Endometrial microvascular endothelial cells (primary cell): ENCODE measurements around the gene WWTR1. TPM values are rescaled to one million over a fixed set of nuclear protein-coding genes. Genes with fewer than 3 reads are reported as not detected.

Source experiments
- in situ Hi-C: cut with HindIII; loops from 2 replicates; pipeline ENCODE4 v1.10.0; 2017; ENCODE audit warnings: low sequenced_read_pairs, low pct_unique_long_range_greater_than_20kb; ENCODE audit errors: inconsistent ontology term
- total RNA-seq: library from RNA; depleted of rRNA; stranded (reverse); fragments of >200 nt; gene quantifications from one replicate; pipeline ENCODE4 v1.2.3, GENCODE V29; 2015; ENCODE audit errors: inconsistent ontology term

WWTR1 gene
- total RNA-seq, 1 donor from 2014 or later: 77.3 TPM

DNA sequence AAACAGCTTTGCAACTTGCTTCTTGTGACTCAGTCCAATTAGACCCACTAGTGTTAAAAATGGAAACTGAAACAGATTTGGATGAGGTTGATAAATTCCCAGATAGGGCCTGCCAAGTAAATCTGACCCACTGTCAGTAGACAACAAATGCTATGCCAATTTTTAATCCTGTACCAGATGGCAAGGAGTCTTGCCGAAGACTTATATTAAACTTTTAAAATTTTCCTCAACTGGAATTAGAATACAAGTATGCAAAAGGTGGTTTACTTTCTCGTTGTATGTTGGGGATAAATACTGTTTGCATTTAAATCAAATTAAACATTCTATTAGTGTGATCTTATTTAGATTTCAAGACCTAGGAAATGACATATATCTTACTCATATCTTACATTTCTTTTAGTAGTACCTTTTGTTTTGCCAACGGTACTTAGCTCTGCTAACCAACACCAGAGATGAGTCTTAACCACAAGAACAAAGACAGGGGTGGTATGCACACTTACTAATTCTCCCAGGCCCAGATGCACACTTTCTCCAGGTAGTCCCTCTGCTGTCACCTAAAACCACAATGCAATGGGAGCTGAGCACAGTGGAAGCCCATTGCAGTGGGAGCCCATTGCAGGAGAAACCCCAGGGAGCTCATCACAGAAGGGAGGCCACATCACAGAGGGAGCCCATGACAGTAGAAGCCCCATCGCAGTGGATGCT, 77.8 kb downstream of the WWTR1 start:
- in situ Hi-C loops: loop anchor here (5.0 kb wide), 2 partner anchors 37 to 38 kb away; no protein-coding TSS in a partner anchor

DNA sequence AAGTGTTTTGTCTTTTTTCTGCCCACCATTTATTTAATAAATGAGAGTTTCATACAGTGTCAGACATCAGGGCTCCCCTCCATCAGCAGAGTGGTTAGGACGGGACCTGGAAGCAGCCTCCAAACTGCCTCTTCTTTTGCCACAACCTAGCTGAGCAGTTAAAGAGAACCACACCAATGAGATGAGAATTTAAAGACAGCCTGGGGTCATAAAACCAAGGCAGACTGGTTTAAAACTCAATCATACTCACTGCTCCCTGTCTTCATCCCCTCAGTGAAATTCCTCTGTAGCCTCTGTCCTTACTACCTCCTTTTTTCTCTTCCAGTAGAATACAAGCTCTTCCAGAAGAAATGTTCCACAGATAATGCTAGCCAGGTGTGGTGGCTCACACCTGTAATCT, 78.7 kb downstream of the WWTR1 start:
- in situ Hi-C loops: loop anchor here (5.0 kb wide), 2 partner anchors 37 to 38 kb away; no protein-coding TSS in a partner anchor

DNA sequence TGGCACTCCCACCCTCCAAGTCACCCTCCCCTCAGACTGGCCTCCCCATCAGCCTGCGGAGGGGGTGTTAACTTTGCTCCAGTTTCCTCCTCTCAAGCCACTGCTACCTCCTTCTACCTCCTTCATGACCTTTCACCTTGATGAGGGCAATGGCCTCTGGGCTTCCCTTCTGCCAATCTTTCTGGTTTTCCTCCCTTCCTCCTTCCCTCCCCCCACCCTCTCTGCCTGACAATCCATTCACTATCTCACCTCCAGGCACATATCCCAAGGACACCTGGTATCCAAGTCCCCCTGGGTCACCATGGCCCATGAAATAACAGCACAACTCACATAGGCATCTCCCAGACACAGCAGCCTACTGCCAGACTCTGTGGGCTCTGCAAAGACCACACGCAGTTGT, 80.0 kb downstream of the WWTR1 start:
- in situ Hi-C loops: loop anchor here (5.0 kb wide), 2 partner anchors 36 to 40 kb away; no protein-coding TSS in a partner anchor

DNA sequence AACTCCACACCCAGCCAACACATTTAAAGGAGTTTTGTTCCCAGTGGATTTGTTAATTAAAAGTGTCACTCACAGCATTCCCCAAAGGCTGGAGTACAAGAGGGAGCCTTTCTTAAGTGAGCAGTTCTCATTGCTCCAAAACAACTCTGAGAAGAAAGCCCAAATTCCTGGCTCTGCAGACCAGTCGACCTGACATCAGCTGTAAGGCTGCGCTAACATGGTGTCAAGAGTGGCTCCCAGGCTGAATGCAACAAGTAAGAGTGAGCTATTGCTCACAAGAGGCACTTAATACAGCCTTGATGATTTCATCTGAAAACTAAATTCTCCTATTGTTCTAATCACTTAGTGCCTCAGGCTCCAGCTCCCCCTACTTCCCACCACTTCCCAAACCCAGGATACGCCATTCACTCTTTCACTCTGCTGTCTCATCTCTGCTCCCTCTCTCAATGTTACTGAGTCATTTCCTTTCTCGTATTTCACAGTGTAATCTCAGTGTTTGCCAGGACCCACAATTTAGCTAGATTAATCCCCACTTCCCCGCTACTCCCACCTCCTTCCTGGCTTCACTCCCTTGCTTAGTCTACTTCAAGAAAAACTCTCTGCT, 81.8 kb downstream of the WWTR1 start:
- in situ Hi-C loops: loop anchor here (5.0 kb wide), 2 partner anchors 34 to 41 kb away; no protein-coding TSS in a partner anchor

DNA sequence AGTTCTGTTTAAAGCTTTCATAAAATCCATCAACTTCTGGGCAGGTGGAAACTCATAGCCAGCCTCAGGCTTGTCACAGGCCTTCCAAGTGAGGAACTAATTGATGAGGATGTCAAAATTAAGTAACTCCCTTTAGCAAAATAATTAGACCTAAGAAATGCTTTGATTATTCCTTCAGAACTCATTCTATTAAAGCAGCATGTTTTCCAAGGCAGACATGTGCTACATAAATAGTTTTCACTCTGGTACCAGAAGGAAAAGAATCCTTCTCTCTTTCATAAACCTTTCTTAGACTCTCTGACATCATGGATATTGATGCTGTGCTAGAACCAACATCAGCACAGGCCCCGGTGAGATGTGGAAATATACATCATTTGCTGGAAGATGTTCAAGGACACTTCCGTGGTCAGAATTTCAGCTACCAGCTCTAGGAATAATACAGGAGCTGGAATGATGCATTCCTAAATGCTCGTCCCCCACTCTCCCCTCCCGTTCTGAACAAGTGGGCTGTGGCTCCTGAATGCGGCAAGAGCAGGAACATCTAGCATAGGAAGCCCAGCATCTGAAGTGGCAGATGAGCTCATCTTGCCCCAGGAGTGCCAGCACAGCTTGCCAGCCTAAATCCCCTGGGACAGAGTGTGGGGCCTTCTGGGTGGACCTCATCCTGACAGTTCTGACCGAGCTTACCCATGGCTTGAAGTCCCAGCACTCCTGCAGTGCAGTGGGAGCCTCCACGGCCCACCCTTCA, 82.4 kb downstream of the WWTR1 start:
- in situ Hi-C loops: loop anchor here (5.0 kb wide), 2 partner anchors 33 to 42 kb away; no protein-coding TSS in a partner anchor

DNA sequence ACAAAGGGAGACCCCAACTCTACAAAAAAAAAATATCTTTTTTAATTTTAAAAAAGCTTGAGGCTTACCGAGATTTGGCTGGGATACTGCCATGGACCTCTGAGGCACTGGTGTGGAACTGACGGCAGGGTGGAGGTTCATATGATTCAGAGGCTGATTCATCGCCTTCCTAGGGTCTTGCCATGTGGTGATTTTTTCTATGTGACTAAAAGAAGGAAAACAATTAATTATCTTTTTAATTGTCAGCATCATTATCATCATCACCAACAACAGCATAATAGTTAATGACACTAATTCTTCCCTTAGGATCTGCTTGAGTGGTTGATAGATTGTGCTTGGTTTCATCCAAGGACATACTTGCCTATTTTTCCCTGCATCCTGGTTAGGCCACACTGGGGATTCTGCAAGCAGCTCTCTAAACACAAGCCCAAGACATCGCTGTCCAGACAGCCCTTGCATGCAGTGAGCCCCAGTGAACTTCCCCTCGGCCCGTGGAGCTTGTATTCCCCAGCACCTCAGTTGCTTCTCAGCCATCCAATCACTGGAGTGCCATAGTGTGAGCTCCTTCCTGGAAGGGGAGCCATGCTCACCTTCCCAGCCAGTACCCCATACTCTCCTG, 84.9 kb downstream of the WWTR1 start:
- in situ Hi-C loops: no loop called here

DNA sequence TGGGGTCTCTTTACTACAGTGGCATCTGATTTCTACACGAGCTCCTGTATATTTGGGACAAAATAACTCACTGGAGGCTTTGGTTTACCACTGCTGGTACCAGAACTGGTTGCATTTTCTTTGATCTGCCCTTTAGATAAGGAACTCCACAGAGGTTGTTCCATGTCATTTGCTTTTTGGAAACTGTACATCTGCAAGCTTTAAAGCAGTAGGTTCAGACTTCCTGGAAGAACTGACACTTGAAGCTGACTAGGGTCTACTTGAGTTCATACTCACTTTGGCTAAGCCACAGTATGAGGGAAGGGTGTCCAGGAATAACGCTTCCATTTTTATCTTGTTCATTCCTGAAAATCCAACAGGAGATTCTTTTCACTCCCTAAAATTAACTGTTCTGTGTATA, 86.4 kb downstream of the WWTR1 start:
- in situ Hi-C loops: no loop called here

DNA sequence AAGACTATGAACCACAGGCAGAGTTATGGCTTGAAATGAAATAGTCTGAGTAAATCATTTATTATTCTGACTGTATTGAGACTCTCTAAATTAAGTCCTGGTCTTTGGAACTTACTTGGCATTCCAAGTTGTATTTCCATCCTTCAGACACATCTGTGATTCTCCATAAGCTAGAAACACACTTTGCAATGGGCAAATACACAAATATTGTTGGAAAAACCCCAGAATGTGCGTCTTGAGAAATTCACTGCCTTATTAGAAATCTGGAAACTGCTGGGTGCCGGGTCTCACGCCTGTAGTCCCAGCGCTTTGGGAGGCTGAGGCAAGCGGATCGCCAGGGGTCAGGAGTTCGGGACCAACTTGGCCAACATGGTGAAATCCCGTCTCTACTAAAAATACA, 87.8 kb downstream of the WWTR1 start:
- in situ Hi-C loops: no loop called here

DNA sequence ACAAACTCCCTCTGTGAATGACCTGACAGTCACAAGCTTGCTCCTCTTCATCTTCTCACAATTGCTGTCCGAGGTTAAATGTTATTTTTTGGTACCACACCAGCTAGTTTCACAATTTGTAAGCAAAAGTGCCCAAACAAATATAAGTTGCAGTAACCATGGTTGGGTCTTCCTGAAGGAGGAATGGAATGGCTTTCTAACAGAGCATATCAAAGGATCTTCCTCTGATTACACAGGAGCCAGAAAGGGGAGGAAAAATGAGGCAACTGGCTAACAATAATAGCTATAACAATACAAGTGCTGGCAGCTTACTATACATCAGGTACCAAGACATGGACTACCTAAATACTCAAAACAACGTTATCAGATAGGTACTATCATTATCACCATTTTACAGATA, 90.4 kb downstream of the WWTR1 start:
- in situ Hi-C loops: no loop called here

DNA sequence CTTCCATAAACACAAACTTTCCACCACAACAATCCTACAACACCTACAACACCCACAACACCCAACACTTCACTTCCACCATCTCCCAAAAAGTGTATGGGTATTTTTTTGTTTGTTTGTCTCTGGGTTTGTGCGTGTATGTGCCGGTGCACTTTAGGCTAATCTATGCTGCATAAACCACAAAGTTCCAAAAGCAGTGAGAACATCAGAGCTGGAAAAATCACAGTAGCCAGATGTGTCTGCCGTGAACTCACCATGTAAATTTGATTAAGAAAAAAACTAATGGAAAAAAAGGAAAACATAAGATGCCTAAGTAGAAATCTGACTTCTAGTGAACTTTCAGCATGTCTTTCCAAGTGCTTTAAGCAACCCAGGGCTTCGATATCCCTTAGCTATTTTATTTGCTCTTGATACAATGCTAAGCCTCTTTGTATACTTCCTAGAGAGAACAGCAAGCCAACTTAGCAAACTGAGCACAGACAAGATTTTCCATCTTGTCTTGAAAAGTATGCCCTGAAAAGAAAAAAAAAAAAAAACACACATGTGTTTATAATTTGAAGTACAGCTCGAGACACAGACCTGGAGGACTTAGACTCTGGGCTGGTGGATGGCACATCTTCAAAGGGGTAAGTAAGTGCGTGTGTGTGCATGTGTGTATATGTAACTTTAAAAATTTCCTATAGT, 91.4 kb downstream of the WWTR1 start:
- in situ Hi-C loops: no loop called here

DNA sequence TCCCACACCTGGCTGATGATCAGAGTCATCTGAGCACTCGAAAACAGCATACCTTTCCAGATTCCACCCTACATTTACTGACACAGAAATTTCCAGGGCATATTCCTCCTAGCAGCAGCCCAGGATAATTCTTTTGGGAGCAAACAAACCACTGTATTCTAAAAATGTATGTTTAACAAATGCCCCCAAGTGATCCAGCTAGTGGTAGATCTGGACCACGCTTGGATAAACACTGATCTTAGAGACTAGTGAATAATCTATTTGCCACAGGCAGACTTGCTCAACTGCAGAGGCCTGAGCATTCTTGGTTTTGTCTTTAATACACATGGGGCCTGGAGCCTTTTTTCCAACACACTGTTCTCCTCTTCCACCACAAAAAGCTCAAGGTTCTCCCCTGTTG, 93.7 kb downstream of the WWTR1 start:
- in situ Hi-C loops: no loop called here

DNA sequence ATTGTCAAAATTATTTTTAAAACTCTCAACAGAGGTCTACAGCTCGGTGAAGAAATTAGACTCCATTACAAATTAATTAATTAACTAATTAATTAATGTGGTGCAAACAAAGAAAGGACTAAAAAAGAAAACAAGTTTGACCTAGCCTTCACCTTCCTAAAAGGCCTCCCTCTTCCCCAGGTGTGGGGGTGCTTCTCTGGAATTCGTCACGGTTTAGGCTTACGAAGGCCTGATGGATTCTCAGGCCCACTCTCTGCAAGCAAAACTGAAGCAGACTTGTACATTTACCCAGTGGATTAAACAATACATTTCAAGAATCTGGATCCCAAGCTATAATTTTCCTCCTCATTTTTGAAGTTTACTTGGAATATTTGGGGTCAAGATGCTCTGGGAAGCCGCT, 94.7 kb downstream of the WWTR1 start:
- in situ Hi-C loops: no loop called here

DNA sequence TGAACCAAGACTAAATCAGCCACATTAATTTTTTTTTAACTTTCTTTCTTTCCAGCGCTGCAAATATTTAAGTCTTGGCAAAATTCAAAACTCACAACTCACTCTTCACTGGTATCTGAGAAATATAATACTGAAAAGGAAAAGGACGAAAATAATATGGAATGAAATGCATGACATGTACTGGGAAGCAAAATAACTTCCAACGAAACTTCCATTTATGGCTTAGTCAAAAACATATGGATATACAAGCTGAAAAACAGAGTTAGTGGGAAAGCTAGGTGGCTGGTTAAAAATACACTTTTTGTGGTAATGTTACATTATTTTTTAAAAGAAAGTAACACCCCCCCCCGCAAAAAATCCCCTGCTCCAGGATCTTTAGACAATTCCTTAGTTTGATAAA, 97.2 kb downstream of the WWTR1 start:
- in situ Hi-C loops: no loop called here

DNA sequence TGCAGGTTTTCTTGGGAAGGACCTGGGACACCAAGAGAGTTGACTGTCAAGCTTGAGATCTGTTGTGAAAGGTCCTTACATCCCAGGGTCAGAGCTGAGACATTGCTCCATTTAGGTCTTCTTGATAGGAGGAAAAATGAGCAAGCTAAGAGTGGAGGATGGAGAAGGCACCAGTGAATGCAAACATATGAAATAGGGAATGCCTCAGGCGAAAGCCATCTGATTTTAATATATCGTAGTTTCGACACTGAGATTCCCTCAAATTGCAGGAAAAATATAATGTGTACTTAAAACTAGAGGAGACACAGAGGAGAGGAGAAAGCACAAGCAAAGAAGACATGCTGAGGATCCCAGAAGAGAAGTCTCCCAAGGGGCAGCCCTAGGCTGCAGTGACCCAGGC, 97.8 kb downstream of the WWTR1 start:
- in situ Hi-C loops: no loop called here

DNA sequence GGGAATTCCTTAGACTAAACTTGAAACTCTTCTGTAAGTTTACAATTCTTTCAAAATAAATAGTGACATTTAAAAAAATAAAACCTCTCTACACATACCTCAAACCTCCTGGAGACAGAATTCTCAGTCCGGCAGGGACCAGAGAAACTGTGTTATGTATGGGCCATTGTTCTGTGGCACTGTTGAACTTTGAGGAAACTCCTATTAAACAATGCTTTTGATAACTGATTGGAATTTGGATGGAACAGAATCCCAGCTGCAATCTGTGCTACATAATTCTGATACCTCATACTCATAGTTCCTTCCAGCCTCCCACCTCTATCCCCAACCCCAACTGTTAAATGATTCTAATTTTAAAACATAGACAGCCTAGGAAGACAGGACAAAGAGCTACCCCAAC, 98.3 kb downstream of the WWTR1 start:
- in situ Hi-C loops: no loop called here

DNA sequence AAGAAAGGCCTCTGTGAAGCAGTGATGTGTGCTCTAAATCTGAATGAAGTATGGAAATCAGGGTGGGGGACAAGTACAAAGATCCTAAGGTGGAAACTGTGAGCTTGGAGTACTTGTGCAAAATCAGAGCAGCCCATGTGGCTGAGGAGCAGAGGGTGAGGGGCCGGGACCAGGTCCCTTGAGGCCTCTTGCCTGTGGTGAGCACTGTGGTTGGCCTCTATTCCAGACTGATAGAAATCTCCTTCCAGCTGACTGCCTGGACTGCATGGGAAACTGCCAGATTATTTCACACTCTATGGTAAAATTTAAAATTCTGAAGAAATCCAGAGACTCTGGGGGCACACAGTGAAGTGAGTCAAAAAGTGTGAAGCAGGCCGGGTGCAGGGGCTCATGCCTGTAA, 101.9 kb downstream of the WWTR1 start:
- in situ Hi-C loops: no loop called here

DNA sequence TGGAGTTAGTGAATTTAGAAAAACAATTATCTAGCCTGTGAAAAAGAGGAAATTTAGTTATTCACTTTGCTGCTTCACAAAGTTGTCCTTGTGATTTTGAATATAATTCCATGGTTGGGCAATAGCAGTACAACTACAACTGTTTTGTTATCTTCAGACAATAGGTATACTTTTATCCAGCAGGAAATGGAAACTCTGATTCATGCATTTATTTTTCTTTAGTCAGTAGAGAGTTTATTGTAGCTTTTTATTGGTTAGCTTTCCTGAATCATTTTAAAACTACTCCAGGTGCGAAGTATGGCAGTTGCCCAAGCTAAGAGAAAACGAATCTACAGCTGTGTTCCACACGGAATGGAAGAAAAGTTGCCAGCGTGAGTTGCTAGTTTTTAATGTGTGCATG, 103.0 kb downstream of the WWTR1 start:
- in situ Hi-C loops: no loop called here

DNA sequence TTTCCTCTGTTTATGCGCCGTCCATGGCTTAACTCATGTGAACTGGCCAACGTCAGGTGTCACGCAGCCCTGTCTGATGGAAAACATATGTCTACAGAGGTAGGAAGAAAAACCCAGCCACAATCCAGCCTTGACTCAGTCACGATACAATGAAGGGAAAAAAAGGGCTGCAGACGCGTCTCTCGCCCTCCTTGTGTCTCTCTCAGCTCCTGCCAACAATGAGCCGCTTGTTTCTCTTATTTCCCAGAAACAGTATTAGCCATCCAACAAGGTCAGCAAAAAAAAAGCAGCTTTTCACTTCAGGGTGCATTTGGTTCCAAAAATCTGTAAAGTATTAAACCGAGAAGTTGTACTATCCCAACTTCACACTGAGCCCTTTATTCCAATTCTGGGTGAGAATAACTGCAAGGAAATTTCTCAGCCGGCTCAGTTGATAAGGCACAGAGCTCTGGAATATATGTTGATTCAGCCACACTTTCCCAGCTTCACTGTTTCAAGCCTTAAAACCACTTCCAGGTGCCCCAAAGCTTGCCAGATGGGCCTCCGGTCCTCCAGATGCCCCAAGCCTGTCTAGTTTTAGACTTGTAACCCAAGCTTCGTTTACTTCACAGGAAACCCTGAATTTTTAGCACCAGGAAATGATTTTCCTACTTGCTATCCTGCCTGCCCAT, 103.9 kb downstream of the WWTR1 start:
- in situ Hi-C loops: no loop called here
